MM.1S (cell line): Measurements from ENCODE around the gene DCAF4.

Source experiments
- DNase-seq: peaks from one replicate; pipeline ENCODE4 v3.0.0-alpha.2; 2015
- H2AFZ ChIP-seq: fragments of 300-600 bp; sonication (generic); 2 replicates; pipeline ENCODE4 v1.6.0; 2016; ENCODE audit warnings: antibody characterized with exemption, low read length
- H3F3A ChIP-seq: fragments of 300-600 bp; sonication (generic); 2 replicates; pipeline ENCODE4 v1.6.1; 2016; ENCODE audit warnings: mild to moderate bottlenecking, antibody characterized with exemption, low read length, moderate library complexity, mixed read lengths; ENCODE audit not compliant: insufficient read depth
- H3K27ac ChIP-seq: fragments of 300-600 bp; sonication (generic); 2 replicates; pipeline ENCODE4 v1.5.1; 2016; ENCODE audit warnings: mild to moderate bottlenecking, low read length
- H3K27me3 ChIP-seq: fragments of 300-600 bp; sonication (generic); replicated peaks from 2 replicates; pipeline ENCODE4 v1.6.0; 2016; ENCODE audit warnings: low read length; ENCODE audit not compliant: insufficient read depth
- H3K36me3 ChIP-seq: fragments of 300-600 bp; sonication (generic); replicated peaks from 2 replicates; pipeline ENCODE4 v1.6.1; 2016; ENCODE audit warnings: mild to moderate bottlenecking, low read length, mixed read lengths; ENCODE audit not compliant: insufficient read depth
- H3K4me1 ChIP-seq: fragments of 300-600 bp; sonication (generic); 2 replicates; pipeline ENCODE4 v1.6.1; 2016; ENCODE audit warnings: low read length, mixed read lengths
- H3K4me2 ChIP-seq: fragments of 300-600 bp; sonication (generic); 2 replicates; pipeline ENCODE4 v1.6.0; 2016; ENCODE audit warnings: low read depth, low read length
- H3K4me3 ChIP-seq: fragments of 300-600 bp; sonication (generic); 2 replicates; pipeline ENCODE4 v1.5.1; 2016; ENCODE audit warnings: low read length, mixed read lengths
- H3K79me2 ChIP-seq: fragments of 300-600 bp; sonication (generic); 2 replicates; pipeline ENCODE4 v1.6.1; 2016; ENCODE audit warnings: mixed run types, low read length, mixed read lengths
- H3K9ac ChIP-seq: fragments of 300-600 bp; sonication (generic); 2 replicates; pipeline ENCODE4 v1.6.1; 2016; ENCODE audit warnings: low read length, mixed read lengths
- H3K9me2 ChIP-seq: fragments of 300-600 bp; sonication (generic); replicated peaks from 2 replicates; pipeline ENCODE4 v1.6.1; 2016; ENCODE audit warnings: mild to moderate bottlenecking, low read length, mixed read lengths; ENCODE audit not compliant: insufficient read depth
- H3K9me3 ChIP-seq: fragments of 300-600 bp; sonication (generic); replicated peaks from 2 replicates; pipeline ENCODE4 v1.6.1; 2016; ENCODE audit warnings: mild to moderate bottlenecking, low read length, mixed read lengths; ENCODE audit not compliant: insufficient read depth
- H4K20me1 ChIP-seq: fragments of 300-600 bp; sonication (generic); 2 replicates; pipeline ENCODE4 v1.6.1; 2016; ENCODE audit warnings: mild to moderate bottlenecking, low read length, moderate library complexity, mixed read lengths; ENCODE audit not compliant: insufficient read depth
- CTCF ChIP-seq: fragments of 300-600 bp; sonication (generic); IDR thresholded peaks from 2 replicates; pipeline ENCODE4 v1.5.1; 2016; ENCODE audit warnings: antibody characterized with exemption, low read length, mixed read lengths
- EZH2 ChIP-seq: fragments of 300-600 bp; sonication (generic); optimal IDR thresholded peaks from 2 replicates; pipeline ENCODE3; 2017; ENCODE audit warnings: low read depth, mild to moderate bottlenecking, antibody characterized with exemption, low read length, mixed read lengths
- EZH2phosphoT487 ChIP-seq: fragments of 300-600 bp; sonication (generic); IDR thresholded peaks from 2 replicates; pipeline ENCODE4 v1.6.1; 2018; ENCODE audit warnings: antibody characterized with exemption, low read length

DCAF4 gene

DNA sequence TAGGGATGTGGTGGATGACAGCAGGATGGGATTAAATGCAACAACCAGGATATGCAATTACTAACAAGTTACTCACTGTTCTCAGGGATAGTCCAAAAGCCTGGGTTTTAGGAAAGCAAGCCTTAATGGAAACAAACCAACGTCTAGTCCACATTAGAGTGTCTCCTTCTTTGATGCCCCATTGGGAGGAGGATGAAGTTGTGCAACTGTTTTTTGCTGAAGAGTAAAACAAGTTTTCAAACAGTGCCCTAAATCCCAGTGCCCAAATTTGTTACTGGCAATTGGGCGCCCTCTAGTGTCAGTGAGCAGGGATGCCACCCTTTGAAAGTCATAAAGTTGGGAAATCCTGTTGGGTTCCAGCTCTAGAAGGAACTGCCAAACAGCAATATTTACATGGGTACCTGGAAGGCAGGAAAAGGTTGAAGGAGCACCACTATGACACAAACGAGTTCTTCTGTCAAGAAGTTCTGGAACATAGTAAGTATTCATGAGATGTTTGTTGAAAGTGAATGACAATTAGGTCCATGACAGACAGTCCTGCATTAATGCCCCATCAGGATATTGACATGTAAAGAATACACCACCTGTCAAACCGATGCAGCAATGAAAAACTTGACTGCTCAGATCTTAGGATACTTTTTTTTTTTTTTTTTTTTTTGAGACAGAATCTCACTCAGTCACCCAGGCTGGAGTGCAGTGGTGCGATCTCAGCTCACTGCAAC, 21.3 kb upstream of the DCAF4 start:
- no peak overlapping the region for H3K4me3 ChIP-seq
- no peak overlapping the region for H3K9ac ChIP-seq
- H3K4me1 ChIP-seq: peaks cover 11% of the 10 kb centered on the region; the same call in 1 of the 2 replicates
- H3K9me2 ChIP-seq: no peaks in the 10 kb centered on the region
- H3K4me2 ChIP-seq: no peak overlapping the region
- no peaks in the 10 kb centered on the region for H3K27me3 ChIP-seq
- TF ChIP-seq EZH2: no peak
- TF ChIP-seq CTCF: peak; percentile 72
- no peaks in the 10 kb centered on the region for H4K20me1 ChIP-seq
- peak; percentile 58 for DNase-seq
- H3K79me2 ChIP-seq: no peaks in the 10 kb centered on the region
- H3K27ac ChIP-seq: no peak overlapping the region
- no peaks in the 10 kb centered on the region for H3K9me3 ChIP-seq
- no peak overlapping the region for H2AFZ ChIP-seq
- H3F3A ChIP-seq: no peaks in the 10 kb centered on the region
- H3K36me3 ChIP-seq: no peaks in the 10 kb centered on the region

DNA sequence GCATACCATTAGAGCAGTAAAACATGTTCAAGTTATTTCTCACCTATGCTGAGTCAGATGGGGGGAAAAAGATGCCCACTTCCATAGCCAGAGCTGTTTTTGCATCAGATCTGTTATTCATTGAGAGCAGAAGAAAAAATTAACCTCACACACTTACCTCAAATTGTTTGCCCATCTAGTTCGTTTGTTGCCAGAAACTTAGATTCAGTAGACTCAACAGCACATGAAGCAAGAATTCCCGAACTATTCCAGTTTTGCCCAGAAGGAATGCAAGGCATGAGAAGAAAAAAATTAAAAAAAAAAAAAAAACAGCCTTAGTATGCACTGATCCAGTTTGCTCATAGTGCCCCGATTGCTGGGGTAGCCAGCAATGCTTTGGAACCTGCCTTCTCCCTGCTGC, 19.9 kb upstream of the DCAF4 start:
- DNase-seq: no peak
- no peak for TF ChIP-seq EZH2
- TF ChIP-seq CTCF: no peak
- no peak for TF ChIP-seq EZH2phosphoT487
- no peak overlapping the region for H3K4me2 ChIP-seq
- H3K9ac ChIP-seq: no peak overlapping the region
- H3K27me3 ChIP-seq: no peaks in the 10 kb centered on the region
- H3F3A ChIP-seq: no peaks in the 10 kb centered on the region
- no peaks in the 10 kb centered on the region for H3K9me2 ChIP-seq
- no peaks in the 10 kb centered on the region for H4K20me1 ChIP-seq
- H2AFZ ChIP-seq: no peak overlapping the region
- no peaks in the 10 kb centered on the region for H3K9me3 ChIP-seq
- no peaks in the 10 kb centered on the region for H3K36me3 ChIP-seq
- H3K4me1 ChIP-seq: peaks cover 11% of the 10 kb centered on the region; the same call in 1 of the 2 replicates
- no peak overlapping the region for H3K4me3 ChIP-seq
- H3K27ac ChIP-seq: no peak overlapping the region
- H3K79me2 ChIP-seq: no peaks in the 10 kb centered on the region

- H3K4me2 ChIP-seq: peak overlapping the region; percentile 32; the same call in 1 of the 2 replicates
Measured at GRCh38 chr14:72906879-72907278, 19.4 kb upstream of the DCAF4 start.

More at GRCh38 chr14:72906879-72907278, 19.4 kb upstream of the DCAF4 start:
- no peaks in the 10 kb centered on the region for H3K27me3 ChIP-seq
- H3K9ac ChIP-seq: no peak overlapping the region
- no peaks in the 10 kb centered on the region for H3K9me2 ChIP-seq
- no peaks in the 10 kb centered on the region for H3F3A ChIP-seq
- no peak for DNase-seq
- TF ChIP-seq CTCF (no peak), EZH2phosphoT487 (no peak), EZH2 (no peak)
- no peak overlapping the region for H3K4me3 ChIP-seq
- H2AFZ ChIP-seq: peak overlapping the region; percentile 42
- no peaks in the 10 kb centered on the region for H3K36me3 ChIP-seq
- H4K20me1 ChIP-seq: no peaks in the 10 kb centered on the region
- H3K4me1 ChIP-seq: peaks cover 11% of the 10 kb centered on the region; the same call in 1 of the 2 replicates
- H3K9me3 ChIP-seq: no peaks in the 10 kb centered on the region
- no peaks in the 10 kb centered on the region for H3K79me2 ChIP-seq
- no peak overlapping the region for H3K27ac ChIP-seq
